B cell (primary cell): ENCODE results near the gene RAPGEF1.

ENCODE experiments used
- EZH2 ChIP-seq: IDR thresholded peaks from 2 replicates; pipeline ENCODE4 v1.6.1; 2012; ENCODE audit warnings: borderline replicate concordance, low read depth, mild to moderate bottlenecking, moderate library complexity, low read length; ENCODE audit not compliant: insufficient read depth, poor library complexity, severe bottlenecking
- TF ChIP-seq, protein P1 (sequence below): fragments of 200-600 bp; IDR thresholded peaks from one replicate; pipeline ENCODE4 v1.8.0; 2022; ENCODE audit warnings: antibody characterized with exemption, mild to moderate bottlenecking

DNA sequence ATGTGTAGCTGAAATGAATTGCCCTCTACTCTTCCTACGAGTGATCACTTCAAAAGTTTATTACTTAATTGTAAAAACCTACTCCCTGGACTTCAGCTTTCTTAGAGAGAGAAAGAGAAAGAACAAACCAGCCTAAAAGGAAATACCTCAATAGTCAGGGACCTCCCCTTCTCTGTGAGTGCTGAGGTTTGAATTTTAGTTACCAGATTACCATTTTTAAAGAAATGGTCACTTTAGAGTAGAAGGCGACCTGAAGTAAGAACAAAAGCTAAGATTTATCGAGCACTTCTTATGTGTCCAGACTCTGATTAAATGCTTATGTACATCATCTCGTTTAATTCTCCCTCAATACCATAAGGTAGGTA is 11.3 kb downstream of the RAPGEF1 start:
- TF ChIP-seq, protein P1, sequence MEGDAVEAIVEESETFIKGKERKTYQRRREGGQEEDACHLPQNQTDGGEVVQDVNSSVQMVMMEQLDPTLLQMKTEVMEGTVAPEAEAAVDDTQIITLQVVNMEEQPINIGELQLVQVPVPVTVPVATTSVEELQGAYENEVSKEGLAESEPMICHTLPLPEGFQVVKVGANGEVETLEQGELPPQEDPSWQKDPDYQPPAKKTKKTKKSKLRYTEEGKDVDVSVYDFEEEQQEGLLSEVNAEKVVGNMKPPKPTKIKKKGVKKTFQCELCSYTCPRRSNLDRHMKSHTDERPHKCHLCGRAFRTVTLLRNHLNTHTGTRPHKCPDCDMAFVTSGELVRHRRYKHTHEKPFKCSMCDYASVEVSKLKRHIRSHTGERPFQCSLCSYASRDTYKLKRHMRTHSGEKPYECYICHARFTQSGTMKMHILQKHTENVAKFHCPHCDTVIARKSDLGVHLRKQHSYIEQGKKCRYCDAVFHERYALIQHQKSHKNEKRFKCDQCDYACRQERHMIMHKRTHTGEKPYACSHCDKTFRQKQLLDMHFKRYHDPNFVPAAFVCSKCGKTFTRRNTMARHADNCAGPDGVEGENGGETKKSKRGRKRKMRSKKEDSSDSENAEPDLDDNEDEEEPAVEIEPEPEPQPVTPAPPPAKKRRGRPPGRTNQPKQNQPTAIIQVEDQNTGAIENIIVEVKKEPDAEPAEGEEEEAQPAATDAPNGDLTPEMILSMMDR: no peak
- no peak for TF ChIP-seq EZH2
